ENCODE results near the gene PPP2R5A.
"Not testable (repeated sequence)": the region's sequence is repeated elsewhere in the genome, so short reads cannot be mapped to it uniquely, and the experiment has no call there.

PPP2R5A gene

DNA sequence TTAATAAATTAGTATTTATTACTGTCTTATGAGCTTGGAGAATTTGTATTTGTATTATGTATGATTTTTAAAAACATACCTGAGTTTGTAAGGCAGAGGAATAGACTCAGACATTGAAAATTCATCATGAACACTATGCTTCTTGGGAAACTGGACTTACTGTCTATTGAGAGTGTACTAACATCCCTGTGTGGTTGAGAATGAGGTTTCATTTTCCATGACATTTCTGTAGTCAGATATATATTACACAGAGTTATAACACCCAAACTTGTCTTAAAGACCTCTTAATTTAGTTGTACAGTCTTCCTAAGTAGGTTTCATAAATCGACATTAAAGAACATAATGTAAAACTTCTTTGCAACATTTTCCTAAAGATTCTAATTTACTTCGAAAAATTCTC, 30.0 kb downstream of the PPP2R5A start:
- DNase-seq (ENCODE audit: extremely low read depth, insufficient read length), result no peak
- Histone ChIP-seq H3K4me3 (replicated peaks; ENCODE audit: low read depth, low read length) (no peak overlapping the region), H3K27me3 (replicated peaks; ENCODE audit: control insufficient read depth, insufficient read depth, low read length) (no peaks in the 10 kb centered on the region), H3K36me3 (ENCODE audit: control insufficient read depth, insufficient read depth, low read length) (no peaks in the 10 kb centered on the region)
- TF ChIP-seq, protein P1, sequence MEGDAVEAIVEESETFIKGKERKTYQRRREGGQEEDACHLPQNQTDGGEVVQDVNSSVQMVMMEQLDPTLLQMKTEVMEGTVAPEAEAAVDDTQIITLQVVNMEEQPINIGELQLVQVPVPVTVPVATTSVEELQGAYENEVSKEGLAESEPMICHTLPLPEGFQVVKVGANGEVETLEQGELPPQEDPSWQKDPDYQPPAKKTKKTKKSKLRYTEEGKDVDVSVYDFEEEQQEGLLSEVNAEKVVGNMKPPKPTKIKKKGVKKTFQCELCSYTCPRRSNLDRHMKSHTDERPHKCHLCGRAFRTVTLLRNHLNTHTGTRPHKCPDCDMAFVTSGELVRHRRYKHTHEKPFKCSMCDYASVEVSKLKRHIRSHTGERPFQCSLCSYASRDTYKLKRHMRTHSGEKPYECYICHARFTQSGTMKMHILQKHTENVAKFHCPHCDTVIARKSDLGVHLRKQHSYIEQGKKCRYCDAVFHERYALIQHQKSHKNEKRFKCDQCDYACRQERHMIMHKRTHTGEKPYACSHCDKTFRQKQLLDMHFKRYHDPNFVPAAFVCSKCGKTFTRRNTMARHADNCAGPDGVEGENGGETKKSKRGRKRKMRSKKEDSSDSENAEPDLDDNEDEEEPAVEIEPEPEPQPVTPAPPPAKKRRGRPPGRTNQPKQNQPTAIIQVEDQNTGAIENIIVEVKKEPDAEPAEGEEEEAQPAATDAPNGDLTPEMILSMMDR (IDR thresholded peaks at IDR 0.05; ENCODE audit: insufficient read depth, low read length, poor library complexity, severe bottlenecking), result no peak

DNA sequence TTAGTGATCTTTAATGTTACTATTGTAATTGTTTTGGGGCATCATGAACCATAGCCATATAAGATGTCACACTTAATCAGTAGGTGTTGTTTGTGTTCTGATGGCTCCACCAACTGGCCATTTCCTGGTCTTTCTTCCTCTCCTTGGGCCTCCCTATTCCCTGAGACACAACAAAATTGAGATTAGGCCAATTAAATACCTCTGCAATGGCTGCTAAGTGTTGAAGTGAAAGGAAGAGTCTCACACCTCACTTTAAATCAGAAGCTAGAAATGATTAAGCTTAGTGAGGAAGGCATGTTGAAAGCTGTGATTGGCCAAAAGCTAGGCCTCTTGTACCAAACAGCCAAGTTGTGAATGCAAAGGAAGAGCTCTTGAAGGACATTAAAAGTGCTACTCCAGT, 30.7 kb downstream of the PPP2R5A start:
- TF ChIP-seq, protein P1 (IDR thresholded peaks at IDR 0.05; ENCODE audit: insufficient read depth, low read length, poor library complexity, severe bottlenecking), result peak; percentile 19
- Histone ChIP-seq H3K4me3 (replicated peaks; ENCODE audit: low read depth, low read length) (no peak overlapping the region), H3K36me3 (ENCODE audit: control insufficient read depth, insufficient read depth, low read length) (no peaks in the 10 kb centered on the region), H3K27me3 (replicated peaks; ENCODE audit: control insufficient read depth, insufficient read depth, low read length) (no peaks in the 10 kb centered on the region)
- no peak for DNase-seq (ENCODE audit: extremely low read depth, insufficient read length)

DNA sequence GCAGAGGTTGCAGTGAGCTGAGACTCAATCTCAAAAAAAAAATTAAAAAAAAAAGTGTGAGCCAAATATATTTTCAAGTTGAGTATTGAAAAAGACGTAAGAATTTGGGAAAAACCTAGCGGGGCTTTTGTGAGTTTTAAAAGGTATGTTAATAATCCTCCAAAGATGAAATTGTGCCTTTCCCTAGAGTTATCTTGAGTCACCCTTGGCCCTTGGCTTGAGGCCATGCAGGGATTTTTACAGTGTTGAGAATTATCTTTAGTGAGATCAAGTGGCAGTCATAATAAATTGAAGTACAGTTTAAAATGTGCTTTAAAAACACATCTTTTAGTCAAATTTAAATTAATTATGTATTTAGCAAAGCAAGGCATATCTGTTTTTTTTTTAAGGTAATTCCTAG, 32.7 kb downstream of the PPP2R5A start:
- H3K4me3 ChIP-seq (replicated peaks; ENCODE audit: low read depth, low read length), result no peak overlapping the region
- no peaks in the 10 kb centered on the region for H3K27me3 ChIP-seq (replicated peaks; ENCODE audit: control insufficient read depth, insufficient read depth, low read length)
- no peaks in the 10 kb centered on the region for H3K36me3 ChIP-seq (ENCODE audit: control insufficient read depth, insufficient read depth, low read length)
- no peak for DNase-seq (ENCODE audit: extremely low read depth, insufficient read length)
- TF ChIP-seq, protein P1 (IDR thresholded peaks at IDR 0.05; ENCODE audit: insufficient read depth, low read length, poor library complexity, severe bottlenecking), result no peak

DNA sequence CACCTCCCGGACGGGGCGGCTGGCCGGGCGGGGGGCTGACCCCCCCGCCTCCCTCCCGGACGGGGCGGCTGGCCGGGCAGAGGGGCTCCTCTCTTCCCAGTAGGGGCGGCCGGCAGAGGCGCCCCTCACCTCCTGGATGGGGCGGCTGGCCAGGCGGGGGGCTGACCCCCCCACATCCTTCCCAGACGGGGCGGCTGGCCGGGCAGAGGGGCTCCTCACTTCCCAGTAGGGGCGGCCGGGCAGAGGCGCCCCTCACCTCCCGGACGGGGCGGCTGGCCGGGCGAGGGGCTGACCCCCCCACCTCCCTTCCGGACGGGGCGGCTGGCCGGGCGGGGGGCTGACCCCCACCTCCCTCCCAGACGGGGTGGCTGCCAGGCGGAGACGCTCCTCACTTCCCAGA, 35.8 kb downstream of the PPP2R5A start:
- not testable (repeated sequence) for H3K36me3 ChIP-seq (ENCODE audit: control insufficient read depth, insufficient read depth, low read length); H3K27me3 ChIP-seq (replicated peaks; ENCODE audit: control insufficient read depth, insufficient read depth, low read length); H3K4me3 ChIP-seq (replicated peaks; ENCODE audit: low read depth, low read length); DNase-seq (ENCODE audit: extremely low read depth, insufficient read length)

DNA sequence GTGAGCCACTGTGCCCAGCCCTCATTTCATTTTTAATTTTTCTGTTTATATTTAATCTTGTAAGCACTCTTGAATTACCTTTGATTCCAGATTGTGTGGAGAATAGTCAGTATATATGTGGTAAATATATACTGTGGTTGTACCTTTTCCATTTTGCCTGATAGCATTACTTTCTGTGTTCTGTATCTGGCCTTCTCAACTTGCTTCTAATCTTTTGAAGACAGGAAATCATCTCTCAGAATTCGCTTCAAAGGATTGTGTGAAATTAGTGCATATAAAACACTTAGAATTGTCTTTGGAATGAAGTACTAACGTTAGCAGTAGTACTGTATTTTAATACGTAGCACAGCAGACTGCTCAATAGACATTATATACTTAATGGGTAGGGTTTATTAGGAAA, 37.9 kb downstream of the PPP2R5A start:
- no peak for DNase-seq (ENCODE audit: extremely low read depth, insufficient read length)
- no peaks in the 10 kb centered on the region for H3K27me3 ChIP-seq (replicated peaks; ENCODE audit: control insufficient read depth, insufficient read depth, low read length)
- H3K4me3 ChIP-seq (replicated peaks; ENCODE audit: low read depth, low read length), result no peak overlapping the region
- no peaks in the 10 kb centered on the region for H3K36me3 ChIP-seq (ENCODE audit: control insufficient read depth, insufficient read depth, low read length)
- TF ChIP-seq, protein P1 (IDR thresholded peaks at IDR 0.05; ENCODE audit: insufficient read depth, low read length, poor library complexity, severe bottlenecking), result no peak

DNA sequence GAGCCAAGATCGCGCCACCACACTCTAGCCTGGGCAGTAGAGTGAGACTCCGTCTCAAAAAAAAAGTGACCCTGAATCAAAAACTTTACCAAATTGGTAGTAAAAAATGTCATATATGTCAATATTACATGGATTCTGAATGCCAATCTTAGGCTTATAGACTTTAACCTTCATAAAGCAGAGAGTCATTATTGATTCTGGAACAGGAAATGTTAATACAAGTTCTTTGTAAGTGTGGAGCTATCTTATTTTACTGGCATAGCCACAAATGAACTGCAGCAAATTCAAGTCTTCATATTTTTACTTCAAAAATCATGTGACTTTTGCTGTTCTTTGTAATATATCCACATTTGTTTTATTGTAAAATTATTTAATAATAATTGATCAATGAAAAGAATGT, 41.3 kb downstream of the PPP2R5A start:
- Histone ChIP-seq H3K27me3 (replicated peaks; ENCODE audit: control insufficient read depth, insufficient read depth, low read length) (no peaks in the 10 kb centered on the region), H3K36me3 (ENCODE audit: control insufficient read depth, insufficient read depth, low read length) (no peaks in the 10 kb centered on the region), H3K4me3 (replicated peaks; ENCODE audit: low read depth, low read length) (no peak overlapping the region)
- no peak for DNase-seq (ENCODE audit: extremely low read depth, insufficient read length)
- TF ChIP-seq, protein P1 (IDR thresholded peaks at IDR 0.05; ENCODE audit: insufficient read depth, low read length, poor library complexity, severe bottlenecking), result no peak
